K562 (cell line): ENCODE measurements around the gene AQR. TPM values are rescaled to one million over a fixed set of nuclear protein-coding genes. Genes with fewer than 3 reads are reported as not detected.

ENCODE experiments used
- ATAC-seq: fragments of 200-7000 bp; cut with Tn5 transposase; 3 replicates; pipeline ENCODE4 v1.9.1; 2020; ENCODE audit warnings: moderate library complexity
- BruUV-seq: library from RNA; stranded (reverse); fragments of 400-500 nt; replicated peaks from 2 replicates; lab custom pipeline; 2021; lab: Mats Ljungman, UMichigan
- CTCF ChIA-PET: fragments of 300-600 bp; formaldehyde crosslinking; extraction: SDS; loops from one replicate; lab custom pipeline; 2021; ENCODE audit warnings: low intra/inter-chr PET ratio; lab: Yijun Ruan, JAX
- POLR2A ChIA-PET: fragments of 300-600, 350-650 bp; sonication (Branson Sonifier 250); formaldehyde crosslinking; extraction: SDS; loops from one replicate; lab custom pipeline; 2021; ENCODE audit warnings: antibody characterized with exemption, inconsistent platforms; lab: Yijun Ruan, JAX
- DNase-seq, 4 experiments: peaks; one replicate each; pipeline versions ENCODE4 v3.0.0 to v3.0.0-alpha.2; 2011 to 2018; ENCODE audit warnings: low spot score in 3 of 4, mixed read lengths in 3 of 4; ENCODE audit errors: extremely low read depth in 1 of 4
- FAIRE-seq: peaks from 2 replicates; lab custom pipeline; 2011; peaks lifted over from hg19 to GRCh38; lab: Jason Lieb, UNC
- H2AFZ ChIP-seq: 2 replicates; pipeline ENCODE4 v1.6.0; 2011; ENCODE audit warnings: low read depth, low read length, control low read depth, inconsistent platforms
- H3K27ac ChIP-seq: fragments of 200-600 bp; 3 replicates; pipeline ENCODE4 v1.8.0; 2011; ENCODE audit warnings: low read depth, mild to moderate bottlenecking, control low read depth, inconsistent platforms, low read length, moderate library complexity, mixed read lengths; ENCODE audit errors: extremely low read depth
- H3K27me3 ChIP-seq, 2 experiments: fragments of 300-600 bp in 1 of 2; 2 replicates in 1 of 2; 3 replicates in 1 of 2; pipeline versions ENCODE4 v1.6.0 to v1.8.0; 2011; ENCODE audit warnings: inconsistent platforms in 2 of 2, low read length in 2 of 2, mild to moderate bottlenecking in 1 of 2, mixed read lengths in 1 of 2, moderate library complexity in 1 of 2; ENCODE audit not compliant: control insufficient read depth in 2 of 2, insufficient read depth in 2 of 2
- H3K36me3 ChIP-seq: fragments of 300-600 bp; 3 replicates; pipeline ENCODE4 v1.8.0; 2011; ENCODE audit warnings: mild to moderate bottlenecking, low read length, inconsistent platforms; ENCODE audit not compliant: control insufficient read depth, insufficient read depth
- H3K4me1 ChIP-seq, 2 experiments: fragments of 200-600 bp in 1 of 2; replicated peaks in 1 of 2; 2 replicates in 1 of 2; 3 replicates in 1 of 2; pipeline versions ENCODE4 v1.5.1 to v1.8.0; 2011; ENCODE audit warnings: inconsistent platforms in 2 of 2, low read length in 2 of 2, mild to moderate bottlenecking in 1 of 2, mixed read lengths in 1 of 2, moderate library complexity in 1 of 2; ENCODE audit not compliant: control insufficient read depth in 2 of 2, insufficient read depth in 2 of 2
- H3K4me2 ChIP-seq: 2 replicates; pipeline ENCODE4 v1.6.1; 2011; ENCODE audit warnings: low read length, control low read depth, inconsistent platforms, mixed read lengths; ENCODE audit not compliant: insufficient read depth
- H3K4me3 ChIP-seq: fragments of 200-600 bp; sonication (generic), shearing (Covaris generic); 2 replicates; pipeline ENCODE4 v1.5.1; 2016; ENCODE audit warnings: control low read depth, inconsistent platforms
- H3K79me2 ChIP-seq: fragments of 200-600 bp; 3 replicates; pipeline ENCODE4 v1.8.0; 2011; ENCODE audit warnings: low read length, inconsistent platforms; ENCODE audit not compliant: control insufficient read depth, insufficient read depth
- H3K9ac ChIP-seq, 2 experiments: 2 replicates each; pipeline versions ENCODE4 v1.6.0 to v1.6.1; 2011; ENCODE audit warnings: low read depth in 2 of 2, low read length in 2 of 2, control low read depth in 1 of 2, inconsistent platforms in 1 of 2, mild to moderate bottlenecking in 1 of 2, mixed read lengths in 1 of 2; ENCODE audit not compliant: insufficient read depth in 1 of 2
- H3K9me1 ChIP-seq: one replicate; pipeline ENCODE4 v1.6.0; 2011; ENCODE audit warnings: inconsistent platforms, mild to moderate bottlenecking, low read length, moderate library complexity; ENCODE audit not compliant: control insufficient read depth, insufficient read depth
- H3K9me3 ChIP-seq: replicated peaks from 2 replicates; pipeline ENCODE4 v1.5.1; 2011; ENCODE audit warnings: low read depth, low read length, inconsistent platforms; ENCODE audit not compliant: control insufficient read depth, insufficient read depth
- H4K20me1 ChIP-seq: replicated peaks from 2 replicates; pipeline ENCODE4 v1.6.1; 2011; ENCODE audit warnings: low read length, inconsistent platforms, mixed read lengths; ENCODE audit not compliant: control insufficient read depth, insufficient read depth
- CEBPG ChIP-seq, 3 experiments: fragments of 200-800 bp in 1 of 3; sonication (Bioruptor generic) in 1 of 3; sonication (generic) in 1 of 3; formaldehyde crosslinking in 1 of 3; IDR thresholded peaks in 2 of 3; conservative IDR thresholded peaks in 1 of 3; 2 replicates each; pipeline versions ENCODE4 v1.6.1 to v1.8.0; 2016 to 2022; ENCODE audit warnings: missing compliant biosample characterization in 2 of 3, missing genetic modification characterization in 2 of 3, mild to moderate bottlenecking in 1 of 3, missing genetic modification reagents in 1 of 3
- CSDE1 ChIP-seq, 2 experiments: fragments of 450-650 bp; IDR thresholded peaks; 2 replicates each; pipeline ENCODE4 v1.6.1; 2016; ENCODE audit warnings: mild to moderate bottlenecking in 1 of 2
- ELF2 ChIP-seq: fragments of 250-450 bp; sonication (Bioruptor Pico); IDR thresholded peaks from 2 replicates; pipeline ENCODE4 v1.5.0; 2021; ENCODE audit warnings: mild to moderate bottlenecking
- HES1 ChIP-seq: fragments of 450-650 bp; IDR thresholded peaks from 2 replicates; pipeline ENCODE4 v1.6.1; 2016; ENCODE audit warnings: low read depth, mild to moderate bottlenecking, moderate library complexity
- KDM1A ChIP-seq, 2 experiments: fragments of 450-650 bp; IDR thresholded peaks; 2 replicates each; pipeline ENCODE4 v1.6.1; 2016; ENCODE audit warnings: mild to moderate bottlenecking in 2 of 2
- NKRF ChIP-seq: fragments of 450-650 bp; IDR thresholded peaks from 2 replicates; pipeline ENCODE4 v1.6.1; 2016; ENCODE audit warnings: borderline replicate concordance
- PTBP1 ChIP-seq: fragments of 200-400 bp; formaldehyde crosslinking; IDR thresholded peaks from 2 replicates; pipeline ENCODE4 v1.6.1; 2017; ENCODE audit warnings: low read depth, low read length
- RBBP5 ChIP-seq: fragments of 200-600 bp; sonication (generic); IDR thresholded peaks from 2 replicates; pipeline ENCODE4 v1.6.1; 2012; ENCODE audit warnings: borderline replicate concordance, mild to moderate bottlenecking, low read length, control low read depth, inconsistent platforms; ENCODE audit not compliant: insufficient read depth, poor library complexity, severe bottlenecking
- RBM25 ChIP-seq: fragments of 200-400 bp; formaldehyde crosslinking; IDR thresholded peaks from 2 replicates; pipeline ENCODE4 v1.6.1; 2018; ENCODE audit warnings: low read length, low read depth, moderate library complexity; ENCODE audit not compliant: severe bottlenecking
- SIX5 ChIP-seq, 2 experiments: IDR thresholded peaks; 2 replicates each; pipeline ENCODE4 v1.6.1; 2011; ENCODE audit warnings: low read length in 2 of 2, borderline replicate concordance in 1 of 2, low read depth in 1 of 2, mild to moderate bottlenecking in 1 of 2, moderate library complexity in 1 of 2; ENCODE audit not compliant: insufficient read depth in 1 of 2
- TCFL5 ChIP-seq: fragments of 250-450 bp; sonication (Bioruptor Pico); conservative IDR thresholded peaks from 2 replicates; pipeline ENCODE4 v1.6.1; 2021; ENCODE audit warnings: mild to moderate bottlenecking, moderate library complexity, matching md5 sums
- ZNF445 ChIP-seq: fragments of 250-450 bp; sonication (Bioruptor Pico); IDR thresholded peaks from 2 replicates; pipeline ENCODE4 v1.4.0; 2020; ENCODE audit warnings: low read depth, mild to moderate bottlenecking, moderate library complexity
- ZNF589 ChIP-seq: fragments of 200-800 bp; sonication (Bioruptor generic); IDR thresholded peaks from 2 replicates; pipeline ENCODE4 v1.6.1; 2016; ENCODE audit warnings: low read depth, missing genetic modification characterization, missing compliant biosample characterization
- ZNF668 ChIP-seq: fragments of 250-450 bp; sonication (Bioruptor Pico); IDR thresholded peaks from 2 replicates; pipeline ENCODE4 v1.8.0; 2022; ENCODE audit warnings: mild to moderate bottlenecking, inconsistent platforms
- ZNF75A ChIP-seq: fragments of 450-650 bp; formaldehyde crosslinking; IDR thresholded peaks from 2 replicates; pipeline ENCODE4 v1.4.0; 2020; ENCODE audit warnings: mild to moderate bottlenecking
- in situ Hi-C: fragments of 300-500 bp; cut with MboI; formaldehyde crosslinking; loops from 4 replicates; pipeline ENCODE4 v1.15.0; 2018; ENCODE audit warnings: inconsistent platforms, mixed read lengths
- intact Hi-C: fragments of 100-400 bp; cut with micrococcal nuclease; formaldehyde crosslinking; loops from 2 replicates; pipeline ENCODE4 v1.14.2; 2022
- polyA plus RNA-seq, 8 experiments: library from polyadenylated mRNA; depleted of rRNA in 4 of 8; stranded (reverse) in 5 of 8; unstranded in 3 of 8; fragments of >200 nt; fragmentation: Nextera tagmentation in 2 of 8; fragmentation: Illumina TruSeq in 1 of 8; extraction: Ambion mirVana in 2 of 8; extraction: Trizol in 1 of 8; gene quantifications; 2 replicates each; pipeline versions ENCODE4 v1.2.1 to v1.2.3, GENCODE V29; 2011 to 2014; ENCODE audit warnings: inconsistent platforms in 1 of 8, missing spikeins in 1 of 8
- total RNA-seq, 7 experiments: library from RNA; depleted of rRNA in 6 of 7; stranded (reverse); fragments of >200 nt in 6 of 7; fragmentation: Illumina TruSeq in 2 of 7; extraction: Trizol in 2 of 7; gene quantifications; 2 replicates each; pipeline versions ENCODE4 v1.2.1 to v1.2.3, GENCODE V29; 2011 to 2021; ENCODE audit warnings: low replicate concordance in 1 of 7

Gene AQR
- total and polyA plus RNA-seq, 9 of the 15 experiments (the other 6 are each of a cell fraction or from before 2014, with no cell fraction given) = 22.0 to 62.9 (median 39.3) TPM

DNA sequence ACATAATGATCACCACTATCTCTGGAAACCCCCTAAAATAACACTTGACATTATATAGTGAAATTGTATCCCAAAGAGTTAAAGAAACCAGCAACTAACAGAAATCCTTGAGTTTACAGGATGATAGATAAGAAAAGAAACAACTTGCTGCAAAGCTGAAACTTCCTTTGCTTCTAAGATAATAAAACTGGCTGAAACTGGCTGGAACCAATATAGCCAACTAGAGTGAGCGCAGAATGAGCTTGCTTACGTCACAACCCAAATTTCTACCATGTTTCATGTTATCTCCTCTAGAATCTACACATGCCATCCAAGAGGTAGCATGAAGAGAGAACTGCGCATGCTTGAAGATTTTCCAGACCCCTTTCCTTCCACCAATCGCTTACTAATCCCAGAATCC lies 90.4 kb downstream of the AQR start (continued):
- no peak for TF ChIP-seq CEBPG (CRISPR knock-in tag; IDR thresholded peaks at IDR 0.05)
- TF ChIP-seq CEBPG (tag; conservative IDR thresholded peaks at IDR 0.05 in 1 of 2, IDR thresholded peaks at IDR 0.05 in 1 of 2) = 0 out of 4 replicates have a peak, but pooled peaks of 1 of the 2 experiments have one; percentile 13
- no peak for TF ChIP-seq TCFL5

DNA sequence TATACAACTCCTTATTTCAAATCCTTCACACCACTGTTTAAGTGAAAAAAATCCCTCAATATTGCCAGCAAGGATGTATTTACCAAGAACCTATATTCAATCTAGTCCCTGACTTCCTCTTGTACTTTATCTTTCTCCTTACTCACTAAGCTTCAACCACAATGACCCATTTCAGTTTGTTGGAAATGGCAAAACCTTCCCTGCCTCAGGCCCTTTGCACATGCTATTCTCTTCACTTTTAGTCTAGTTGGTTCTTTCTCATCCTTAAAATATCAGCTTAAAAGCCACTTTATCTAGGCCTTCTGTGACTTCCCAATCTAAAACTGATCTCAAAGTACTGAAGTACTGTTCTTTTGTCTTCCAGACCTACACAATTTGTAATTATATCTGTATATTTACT lies 92.9 kb downstream of the AQR start:
- ATAC-seq (no peak), DNase-seq (no peak), FAIRE-seq (no peak)
- H3K9ac ChIP-seq = no peak overlapping the region
- no peaks in the 10 kb centered on the region for H3K27me3 ChIP-seq
- H3K4me3 ChIP-seq = no peak overlapping the region
- ChIA-PET CTCF (no interaction called here), POLR2A (no interaction called here)
- intact Hi-C loops (no loop called here), in situ Hi-C loops (no loop called here)
- H3K4me2 ChIP-seq = no peak overlapping the region
- peaks cover 72% of the 10 kb centered on the region for H3K36me3 ChIP-seq
- TF ChIP-seq ZNF75A (no peak), ZNF668 (no peak), SIX5 (IDR thresholded peaks at IDR 0.05; ENCODE audit: borderline replicate concordance in 1 of 2, insufficient read depth in 1 of 2, low read depth in 1 of 2, low read length in 2 of 2) (no peak), ZNF589 (no peak), NKRF (no peak), KDM1A (IDR thresholded peaks at IDR 0.05) (0 out of 4 replicates have a peak, but pooled peaks of 1 of the 2 experiments have one; percentile 8), ELF2 (CRISPR knock-in tag) (no peak), HES1 (no peak), PTBP1 (no peak), CSDE1 (IDR thresholded peaks at IDR 0.05) (no peak), RBM25 (peak; percentile 80), RBBP5 (no peak), ZNF445 (no peak)
- no peak overlapping the region for H2AFZ ChIP-seq
- 0 out of 5 replicates have a peak, but pooled peaks cover 0 to 4% of the 10 kb centered on the region in 2 experiments for H3K4me1 ChIP-seq
- H4K20me1 ChIP-seq = no peaks in the 10 kb centered on the region
- H3K9me1 ChIP-seq = no peaks in the 10 kb centered on the region
- H3K27ac ChIP-seq = no peak overlapping the region
- H3K9me3 ChIP-seq = no peaks in the 10 kb centered on the region
- H3K79me2 ChIP-seq = no peaks in the 10 kb centered on the region
- BruUV-seq = no TSS peak
